8988T (cell line): ENCODE measurements around the gene NCKAP5.
"Not testable (repeated sequence)": the region's sequence is repeated elsewhere in the genome, so short reads cannot be mapped to it uniquely, and the experiment has no call there.

Source experiments
- DNase-seq: peaks from one replicate; pipeline ENCODE4 v3.0.0; 2011

NCKAP5 gene

DNA sequence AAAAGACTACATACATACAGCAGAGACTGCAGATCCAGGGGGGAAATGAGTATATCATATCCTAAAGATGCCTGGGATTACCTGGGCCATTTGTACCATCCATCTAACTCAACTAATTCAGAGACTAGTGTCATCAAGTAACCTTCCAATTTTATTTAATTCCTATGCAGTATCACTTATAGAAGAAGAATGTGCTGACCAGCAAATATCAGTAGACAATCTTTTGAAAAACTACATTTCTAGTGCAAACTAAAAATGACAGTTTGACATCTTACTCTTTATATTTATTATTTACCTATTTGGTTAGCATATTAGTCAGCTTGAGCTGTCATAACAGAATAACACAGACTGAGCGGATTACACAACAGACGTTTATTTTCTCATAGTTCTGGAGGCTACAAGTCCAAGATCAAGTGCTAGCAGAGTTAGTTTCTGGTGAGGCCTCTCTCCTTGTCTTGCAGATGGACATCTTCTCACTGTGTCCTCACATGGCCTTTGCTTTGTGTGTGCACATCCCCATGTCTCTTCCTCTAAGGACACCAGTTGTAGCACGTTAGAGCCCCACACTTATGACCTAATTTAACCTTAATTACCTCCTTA is 47.0 kb downstream of the NCKAP5 start:
- DNase-seq, result no peak

- DNase-seq, result not testable (repeated sequence)
Measured at GRCh38 chr2:133519677-133520076, 48.6 kb downstream of the NCKAP5 start.

GRCh38 chr2:133518700-133519344 is 49.4 kb downstream of the NCKAP5 start:
- DNase-seq, result no peak

DNA sequence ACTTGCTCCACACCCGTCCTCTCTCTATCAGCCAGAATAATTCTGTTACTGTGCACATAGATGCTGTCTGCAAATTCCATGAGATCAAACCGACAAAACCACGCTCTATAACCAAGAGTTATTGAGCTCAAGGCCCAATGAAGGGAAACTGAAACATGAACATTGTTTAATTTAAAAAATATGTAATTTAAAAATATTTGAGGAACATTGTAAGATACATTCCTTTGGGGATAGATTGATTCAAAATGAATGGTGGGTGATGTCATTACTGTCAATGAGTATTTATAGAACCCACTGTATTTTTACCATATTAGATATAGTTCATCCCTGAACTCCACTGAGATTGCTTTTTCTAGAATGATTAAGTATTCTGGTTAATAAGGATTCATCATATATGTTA is 50.4 kb downstream of the NCKAP5 start:
- DNase-seq, result no peak

GRCh38 chr2:133516405-133517026 is 51.7 kb downstream of the NCKAP5 start:
- DNase-seq, result no peak

- DNase-seq, result no peak
Measured at GRCh38 chr2:133515271-133515670, 53.0 kb downstream of the NCKAP5 start.

DNA sequence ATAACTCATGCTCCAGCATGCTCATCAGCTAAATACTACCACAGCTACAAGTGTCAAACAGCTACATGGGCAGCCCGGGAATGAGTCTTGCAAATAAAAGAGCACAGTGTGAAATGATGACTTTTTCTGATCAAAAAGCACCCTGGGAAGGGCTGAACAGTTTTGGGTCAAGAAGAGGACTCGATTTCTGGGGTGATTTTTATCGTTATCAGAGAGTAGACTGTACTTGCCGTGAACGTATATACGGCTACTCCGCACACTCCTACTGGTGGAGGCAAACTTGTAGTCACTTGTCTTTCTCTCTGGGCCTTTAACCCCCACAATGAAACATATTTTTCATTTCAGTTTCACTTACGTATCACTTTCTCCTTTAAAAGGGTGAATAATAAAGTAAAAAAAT is 54.4 kb downstream of the NCKAP5 start:
- no peak for DNase-seq

DNA sequence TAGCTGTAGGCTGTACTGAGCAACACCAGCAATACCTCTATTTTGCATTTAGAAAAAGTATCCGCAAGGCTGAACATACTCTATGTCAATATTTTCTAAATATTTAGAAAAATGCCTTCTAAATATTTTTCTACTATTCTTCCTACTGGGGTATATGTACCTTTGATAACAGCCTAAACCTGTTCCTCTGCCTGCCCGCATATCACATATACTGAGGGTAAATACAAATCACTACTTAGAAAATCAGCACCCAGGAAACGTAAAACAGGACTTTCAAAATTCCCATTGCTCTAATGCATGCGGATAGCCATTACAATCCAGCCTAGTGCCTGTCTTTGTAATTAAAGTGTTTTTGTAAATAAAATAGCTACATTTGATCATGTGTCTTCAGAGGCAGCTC is 56.1 kb downstream of the NCKAP5 start:
- DNase-seq, result no peak

DNA sequence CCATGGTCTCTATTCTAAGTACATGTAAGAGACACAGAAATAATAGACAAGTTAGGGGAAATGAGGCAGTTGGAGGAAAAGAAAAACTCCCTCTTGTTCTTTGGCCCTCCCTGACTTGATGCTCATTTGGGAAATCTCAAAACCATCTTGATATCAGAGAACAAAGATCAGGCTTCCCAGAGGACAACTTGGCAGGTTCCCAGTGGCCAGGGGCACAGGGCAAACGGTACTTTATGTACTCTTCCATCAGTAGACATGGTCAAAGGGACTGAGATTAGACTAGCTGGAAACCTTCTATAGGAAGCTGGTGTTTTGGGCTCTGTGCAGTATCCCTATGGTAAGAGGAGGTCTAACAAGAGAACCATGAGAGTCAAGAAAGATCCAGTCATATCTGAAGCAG is 56.6 kb downstream of the NCKAP5 start:
- no peak for DNase-seq

DNA sequence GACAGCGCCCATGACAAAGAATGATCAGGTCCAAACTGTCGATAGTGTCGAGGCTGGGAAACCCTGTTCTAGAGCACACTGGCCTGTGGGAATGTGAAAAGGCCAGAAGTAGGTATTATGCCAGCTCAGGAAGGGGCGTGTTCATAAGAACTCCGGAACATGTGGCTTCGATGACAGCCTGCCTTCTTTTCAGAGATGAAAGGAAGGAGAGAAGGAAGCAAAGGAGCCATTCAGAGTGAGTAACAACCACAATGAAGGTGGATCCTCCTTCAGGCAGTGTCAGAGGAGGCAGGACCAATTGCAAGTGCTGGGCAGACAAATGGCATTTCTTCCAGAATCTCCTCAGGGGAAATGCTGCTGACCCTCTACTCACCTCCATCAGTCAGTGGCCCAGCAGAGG is 58.5 kb downstream of the NCKAP5 start:
- no peak for DNase-seq

DNA sequence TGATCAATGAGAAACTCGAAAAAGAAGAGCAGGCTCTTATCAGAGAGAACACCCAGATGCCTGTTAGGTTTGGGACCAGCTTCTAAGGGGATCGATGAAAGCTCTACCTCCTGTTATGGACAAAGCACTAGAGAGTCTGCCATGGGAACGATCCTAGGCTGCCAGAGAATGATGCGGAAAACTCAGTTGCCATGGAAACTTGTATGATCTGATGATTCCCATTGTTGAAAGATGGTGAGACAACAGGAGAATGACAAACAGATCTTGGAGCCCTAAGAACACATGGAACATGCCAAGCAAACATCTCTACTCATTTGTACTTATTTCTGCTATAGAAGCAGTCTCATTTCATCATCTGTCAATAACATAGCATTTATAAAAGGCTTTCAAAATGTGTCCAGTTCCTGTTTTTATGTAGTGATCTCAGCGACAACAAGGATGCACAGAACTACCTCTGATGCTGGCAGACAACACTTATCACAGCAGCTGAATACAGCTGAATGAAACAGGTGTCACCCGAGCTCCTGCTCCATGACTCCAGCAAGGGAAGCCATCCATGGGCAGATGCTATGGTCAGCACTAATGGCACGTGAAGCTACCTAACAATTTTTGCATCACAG is 59.6 kb downstream of the NCKAP5 start:
- DNase-seq, result no peak

DNA sequence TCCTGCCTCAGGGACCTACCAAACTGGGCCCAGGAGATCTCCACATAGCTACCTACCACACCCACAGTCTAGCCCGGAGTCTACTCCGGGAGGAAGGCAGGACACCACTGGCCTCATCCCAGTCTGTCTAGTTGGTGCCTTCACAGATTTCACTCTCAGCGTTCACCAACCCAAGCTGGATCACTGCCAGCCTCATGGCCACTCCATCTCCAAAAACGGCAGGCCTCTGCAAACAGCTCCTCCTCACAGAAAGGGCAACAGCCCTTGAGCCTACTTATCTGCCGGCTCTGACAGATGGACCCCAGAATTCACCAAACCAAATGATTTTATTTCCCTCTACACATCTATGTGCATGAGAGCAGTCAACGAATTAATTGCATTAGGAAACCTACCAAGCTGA is 61.3 kb downstream of the NCKAP5 start:
- no peak for DNase-seq

DNA sequence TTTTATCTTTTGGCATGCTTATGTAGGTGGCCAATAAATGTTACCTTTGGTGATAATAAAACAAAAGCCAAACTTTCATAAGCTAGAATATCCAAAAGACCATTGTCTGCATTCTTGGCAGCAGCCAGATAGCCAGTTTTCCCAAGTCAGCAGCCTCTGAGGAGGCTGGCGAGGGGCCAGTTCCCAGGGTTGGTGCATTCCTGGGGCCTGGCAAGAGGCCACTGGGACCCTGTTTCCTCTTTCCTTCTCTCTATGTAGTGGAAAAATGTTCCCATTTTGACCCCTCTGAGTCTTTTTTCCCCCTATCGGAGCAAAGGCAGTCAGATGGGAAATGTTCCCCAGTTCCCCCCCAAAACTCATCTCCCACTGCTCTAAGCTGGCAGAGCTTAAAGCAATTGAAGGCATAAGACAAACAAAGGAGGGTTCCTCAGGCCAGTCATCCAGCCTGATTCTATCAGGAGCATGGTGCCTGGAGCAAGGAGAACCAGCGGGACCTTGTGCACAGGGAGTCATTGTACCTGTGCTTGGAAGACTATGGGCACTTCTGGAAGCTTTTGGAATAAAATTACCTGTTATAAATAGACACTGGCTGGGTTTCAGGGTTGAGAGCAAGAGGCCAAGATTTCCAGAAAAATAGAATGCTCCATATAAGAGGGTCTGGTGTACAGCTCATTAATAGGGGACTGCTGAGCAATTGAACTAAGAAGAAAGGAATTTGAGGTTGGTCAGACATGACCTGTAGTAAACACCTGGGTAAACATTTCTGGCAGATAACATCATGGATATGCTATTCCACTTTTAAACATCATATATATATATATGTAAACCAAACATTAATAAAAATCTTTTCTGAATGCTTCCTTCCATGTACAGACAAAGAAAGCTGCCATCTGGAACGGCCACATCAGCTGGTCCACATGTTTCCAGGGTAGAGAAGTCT is 63.4 kb downstream of the NCKAP5 start:
- no peak for DNase-seq

DNA sequence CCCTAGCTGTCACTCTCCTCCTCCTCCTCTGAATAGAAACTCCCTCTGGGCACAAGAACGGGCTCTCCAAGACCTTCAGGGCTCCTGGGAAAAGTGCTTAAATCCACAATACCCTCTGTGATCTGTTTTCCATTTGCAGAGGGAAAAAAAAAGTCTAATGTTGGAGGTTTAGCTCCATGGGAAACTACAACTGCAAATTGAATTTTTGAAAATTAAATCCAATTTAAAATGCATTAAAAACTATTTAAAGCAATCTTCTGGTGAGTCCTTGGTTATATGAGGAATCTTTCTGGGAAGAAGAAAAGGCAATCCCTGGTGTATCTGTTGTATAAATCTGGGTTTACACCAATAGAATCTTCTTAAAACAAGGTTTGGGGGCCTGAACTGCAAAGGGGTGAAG is 64.3 kb downstream of the NCKAP5 start:
- no peak for DNase-seq

- DNase-seq, result no peak
Measured at GRCh38 chr2:133503323-133503722, 64.9 kb downstream of the NCKAP5 start.

DNA sequence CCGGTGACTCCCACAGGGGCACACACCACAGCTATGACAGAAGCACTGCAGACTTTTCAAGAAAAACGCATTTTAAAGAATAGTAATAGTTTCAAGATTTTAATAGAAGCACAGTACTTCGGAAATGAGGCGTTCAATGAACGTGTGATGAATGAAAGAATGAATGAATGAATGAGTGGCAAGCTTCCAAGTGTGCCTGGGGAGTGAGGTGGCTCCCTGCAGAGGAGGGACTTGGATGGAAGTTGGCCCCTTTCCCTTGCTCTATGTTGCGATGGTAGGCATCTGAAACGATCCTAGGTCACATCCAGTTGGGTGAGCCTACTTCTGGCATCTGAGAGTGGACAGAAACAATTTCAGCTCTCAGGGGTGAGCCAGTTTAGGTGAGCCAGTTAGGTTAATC is 65.6 kb downstream of the NCKAP5 start:
- DNase-seq, result no peak

DNA sequence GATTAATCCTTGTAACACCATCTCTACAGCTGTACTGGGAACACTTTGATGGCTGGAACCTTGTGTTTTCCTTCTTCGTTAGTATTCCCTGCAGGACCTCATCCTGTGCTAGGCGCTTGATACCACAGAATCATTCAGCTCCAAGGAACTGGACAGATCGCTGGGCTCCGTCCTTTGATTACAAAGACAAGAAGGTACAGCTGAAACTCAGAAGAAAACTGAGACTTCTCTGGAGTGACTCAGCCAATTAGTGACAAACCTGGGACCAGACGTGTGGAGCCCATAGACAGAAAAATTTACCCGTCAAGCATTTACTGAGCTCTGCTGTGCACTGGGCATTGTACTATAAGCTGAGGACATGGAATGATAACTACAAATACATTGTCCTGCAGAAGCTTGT is 67.3 kb downstream of the NCKAP5 start:
- no peak for DNase-seq

DNA sequence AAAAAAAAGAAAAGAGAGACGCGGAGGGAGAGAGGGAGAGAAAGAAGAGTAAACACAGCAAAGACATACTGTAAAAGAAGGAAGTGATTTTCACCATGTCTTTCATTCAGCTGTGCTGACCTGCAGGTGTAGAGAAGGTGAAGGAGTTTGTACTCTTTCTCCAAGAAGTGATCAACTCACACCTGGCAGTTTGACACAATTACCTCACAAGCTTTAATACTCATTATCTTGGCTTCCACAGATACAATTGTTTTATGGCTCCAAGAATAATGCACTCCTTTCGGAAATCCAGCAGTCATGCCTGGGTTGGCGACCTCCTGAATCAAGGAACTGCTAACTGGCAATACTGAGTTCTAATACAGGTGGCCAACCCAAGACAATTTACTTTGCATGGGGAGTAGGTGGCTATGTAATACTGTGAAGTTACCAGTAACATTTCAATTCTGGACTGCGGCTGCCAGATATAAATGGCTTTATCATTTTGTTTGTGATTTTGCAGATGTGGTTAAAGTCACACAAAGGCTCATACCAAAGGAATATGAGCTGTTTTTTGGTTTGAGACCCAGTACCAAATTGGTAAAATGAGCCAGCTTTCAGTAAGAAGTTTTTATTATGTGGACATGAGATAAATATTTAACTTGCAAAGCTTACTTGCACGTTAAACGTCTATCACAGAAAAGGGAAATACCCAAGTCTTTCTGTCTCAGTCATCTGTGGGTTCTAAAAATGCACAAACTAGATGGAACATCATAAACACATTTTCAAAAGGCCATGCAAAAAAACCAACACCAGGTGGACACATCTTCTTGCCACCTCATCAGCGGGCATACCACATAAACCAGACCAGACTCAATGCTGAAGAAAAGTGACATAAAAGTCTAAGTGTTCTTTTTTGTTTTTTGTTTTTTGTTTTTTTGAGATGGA is 69.3 kb downstream of the NCKAP5 start:
- no peak for DNase-seq

- no peak for DNase-seq
Measured at GRCh38 chr2:133497951-133498565, 70.2 kb downstream of the NCKAP5 start.

DNA sequence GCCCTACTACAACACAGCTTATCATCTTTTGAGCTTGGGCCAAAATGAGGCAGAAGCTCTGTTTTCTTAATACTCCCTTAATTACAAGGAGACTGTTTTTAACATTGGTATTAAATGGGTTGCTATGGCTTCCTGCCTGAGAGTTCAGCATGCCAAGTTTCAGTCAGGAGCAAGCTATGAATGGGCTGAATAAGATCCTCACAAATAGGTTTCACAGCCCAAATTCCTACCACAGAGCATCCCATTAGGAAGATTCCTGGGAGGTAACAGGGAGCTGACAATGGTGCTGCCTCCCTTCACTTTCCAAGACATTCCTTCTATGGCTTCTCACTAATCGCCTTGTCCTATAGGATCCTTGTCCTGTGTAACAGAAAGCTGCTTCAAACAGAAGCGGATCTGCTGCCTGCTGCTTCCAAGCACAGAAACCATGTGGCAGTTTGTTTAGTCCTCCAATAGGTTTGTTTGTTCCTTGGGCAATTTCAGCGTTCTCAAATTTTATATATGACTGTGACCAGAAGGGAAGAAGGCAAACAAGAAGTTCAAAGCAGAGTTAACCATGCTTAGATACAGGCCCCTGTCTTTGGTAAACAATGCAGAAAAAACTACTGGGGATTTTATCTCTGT is 70.9 kb downstream of the NCKAP5 start:
- no peak for DNase-seq
